Measurements from ENCODE around the gene UBIAD1.

Gene UBIAD1

DNA sequence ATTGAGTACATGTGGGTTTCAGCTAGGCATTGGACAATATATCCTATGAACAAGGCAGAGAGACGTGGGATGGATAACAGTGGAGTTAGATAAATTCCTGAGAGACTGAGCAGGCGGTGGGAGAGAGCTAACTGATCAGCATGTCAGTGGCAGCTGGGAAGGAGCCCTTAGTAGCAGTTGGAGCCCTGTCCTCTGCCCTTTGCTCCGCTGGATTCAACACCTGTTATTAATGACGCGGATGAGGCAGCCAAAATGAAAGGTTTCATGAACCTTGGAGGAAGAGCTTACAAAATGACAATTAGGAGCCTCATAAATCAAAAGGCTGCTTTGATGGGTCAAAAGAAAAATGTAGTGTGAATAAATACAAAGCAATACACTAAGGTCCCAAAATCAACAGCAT, 16.1 kb downstream of the UBIAD1 start:
- Histone ChIP-seq H3K36me3 (ENCODE audit: low read length) (no peaks in the 10 kb centered on the region; the same call in 1 of the 2 replicates), H3K4me3 (ENCODE audit: insufficient read depth, low read length, poor library complexity, severe bottlenecking) (no peak overlapping the region), H3K79me2 (ENCODE audit: insufficient read depth, low read length) (peaks cover 7% of the 10 kb centered on the region; the same call in 1 of the 2 replicates), H3K27ac (ENCODE audit: low read depth, low read length) (no peak overlapping the region), H3K9me3 (ENCODE audit: insufficient read depth, low read length) (no peaks in the 10 kb centered on the region), H3K4me2 (ENCODE audit: low read depth, low read length, poor library complexity, severe bottlenecking) (no peak overlapping the region), H3K27me3 (ENCODE audit: low read length) (no peaks in the 10 kb centered on the region), H3F3A (ENCODE audit: insufficient read depth) (no peaks in the 10 kb centered on the region), H3K9me2 (replicated peaks; ENCODE audit: insufficient read depth, low read length) (no peaks in the 10 kb centered on the region), H2AFZ (ENCODE audit: low read depth, low read length, severe bottlenecking) (no peak overlapping the region), H4K20me1 (ENCODE audit: low read depth, low read length) (no peaks in the 10 kb centered on the region), H3K9ac (ENCODE audit: low read length) (no peak overlapping the region)
- TF ChIP-seq, protein P1, sequence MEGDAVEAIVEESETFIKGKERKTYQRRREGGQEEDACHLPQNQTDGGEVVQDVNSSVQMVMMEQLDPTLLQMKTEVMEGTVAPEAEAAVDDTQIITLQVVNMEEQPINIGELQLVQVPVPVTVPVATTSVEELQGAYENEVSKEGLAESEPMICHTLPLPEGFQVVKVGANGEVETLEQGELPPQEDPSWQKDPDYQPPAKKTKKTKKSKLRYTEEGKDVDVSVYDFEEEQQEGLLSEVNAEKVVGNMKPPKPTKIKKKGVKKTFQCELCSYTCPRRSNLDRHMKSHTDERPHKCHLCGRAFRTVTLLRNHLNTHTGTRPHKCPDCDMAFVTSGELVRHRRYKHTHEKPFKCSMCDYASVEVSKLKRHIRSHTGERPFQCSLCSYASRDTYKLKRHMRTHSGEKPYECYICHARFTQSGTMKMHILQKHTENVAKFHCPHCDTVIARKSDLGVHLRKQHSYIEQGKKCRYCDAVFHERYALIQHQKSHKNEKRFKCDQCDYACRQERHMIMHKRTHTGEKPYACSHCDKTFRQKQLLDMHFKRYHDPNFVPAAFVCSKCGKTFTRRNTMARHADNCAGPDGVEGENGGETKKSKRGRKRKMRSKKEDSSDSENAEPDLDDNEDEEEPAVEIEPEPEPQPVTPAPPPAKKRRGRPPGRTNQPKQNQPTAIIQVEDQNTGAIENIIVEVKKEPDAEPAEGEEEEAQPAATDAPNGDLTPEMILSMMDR (IDR thresholded peaks at IDR 0.05; ENCODE audit: insufficient read depth, low read length, poor library complexity, severe bottlenecking), result no peak
- no peak for TF ChIP-seq EZH2phosphoT487 (conservative IDR thresholded peaks at IDR 0.05; ENCODE audit: low read length)

DNA sequence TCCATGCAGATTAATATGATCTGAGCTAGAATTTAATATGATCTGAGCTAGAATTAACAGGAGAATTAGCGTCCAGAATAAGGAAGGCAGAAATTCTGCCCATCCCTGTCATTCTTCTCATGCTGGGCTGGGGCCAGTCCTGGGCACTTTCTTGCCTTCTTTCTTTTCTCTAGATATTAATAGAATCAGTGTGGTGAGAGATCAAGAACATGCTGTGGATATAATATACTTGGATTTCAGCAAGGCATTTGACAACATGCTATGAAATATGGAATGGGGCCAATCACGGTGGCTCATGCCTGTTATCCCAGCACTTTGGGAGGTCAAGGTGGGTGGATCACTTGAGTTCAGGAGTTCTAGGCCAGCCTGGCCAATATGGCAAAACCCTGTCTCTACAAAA, 18.1 kb downstream of the UBIAD1 start:
- TF ChIP-seq, protein P1 (IDR thresholded peaks at IDR 0.05; ENCODE audit: insufficient read depth, low read length, poor library complexity, severe bottlenecking), result no peak
- no peak for TF ChIP-seq EZH2phosphoT487 (conservative IDR thresholded peaks at IDR 0.05; ENCODE audit: low read length)
- Histone ChIP-seq H3K36me3 (ENCODE audit: low read length) (no peaks in the 10 kb centered on the region; the same call in 1 of the 2 replicates), H3K27ac (ENCODE audit: low read depth, low read length) (no peak overlapping the region)

DNA sequence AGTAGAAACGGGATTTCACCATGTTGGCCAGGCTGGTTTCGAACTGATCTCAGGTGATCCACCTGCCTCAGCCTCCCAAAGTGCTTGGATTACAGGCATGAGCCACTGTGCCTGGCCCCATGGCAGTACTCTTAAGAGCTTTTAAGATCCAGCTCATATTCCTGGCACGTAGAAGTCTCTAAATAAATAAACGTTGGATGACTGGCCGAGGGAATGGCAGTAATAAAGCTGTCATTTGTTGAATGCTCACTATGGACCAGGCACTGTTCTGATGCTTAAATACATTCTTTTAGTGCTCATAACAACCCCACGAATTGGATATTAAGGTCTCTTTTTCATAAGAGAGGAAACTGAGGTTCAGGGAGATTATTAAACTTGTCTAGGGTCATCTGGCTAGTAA, 20.9 kb downstream of the UBIAD1 start:
- Histone ChIP-seq H2AFZ (ENCODE audit: low read depth, low read length, severe bottlenecking) (no peak overlapping the region), H4K20me1 (ENCODE audit: low read depth, low read length) (no peaks in the 10 kb centered on the region), H3K4me3 (ENCODE audit: insufficient read depth, low read length, poor library complexity, severe bottlenecking) (no peak overlapping the region), H3K27me3 (ENCODE audit: low read length) (no peaks in the 10 kb centered on the region), H3K36me3 (ENCODE audit: low read length) (no peaks in the 10 kb centered on the region), H3K9me3 (ENCODE audit: insufficient read depth, low read length) (no peaks in the 10 kb centered on the region), H3K9me2 (replicated peaks; ENCODE audit: insufficient read depth, low read length) (no peaks in the 10 kb centered on the region), H3K9ac (ENCODE audit: low read length) (no peak overlapping the region), H3F3A (ENCODE audit: insufficient read depth) (no peaks in the 10 kb centered on the region), H3K4me2 (ENCODE audit: low read depth, low read length, poor library complexity, severe bottlenecking) (no peak overlapping the region), H3K79me2 (ENCODE audit: insufficient read depth, low read length) (no peaks in the 10 kb centered on the region), H3K27ac (ENCODE audit: low read depth, low read length) (no peak overlapping the region)
- TF ChIP-seq, protein P1 (IDR thresholded peaks at IDR 0.05; ENCODE audit: insufficient read depth, low read length, poor library complexity, severe bottlenecking), result no peak
- no peak for TF ChIP-seq EZH2phosphoT487 (conservative IDR thresholded peaks at IDR 0.05; ENCODE audit: low read length)

More for the DNA sequence above, 18.1 kb downstream of the UBIAD1 start:
- no peaks in the 10 kb centered on the region for H3K9me2 ChIP-seq (replicated peaks; ENCODE audit: insufficient read depth, low read length)
- no peaks in the 10 kb centered on the region for H3F3A ChIP-seq (ENCODE audit: insufficient read depth)
- no peaks in the 10 kb centered on the region for H3K27me3 ChIP-seq (ENCODE audit: low read length)
- H3K4me2 ChIP-seq (ENCODE audit: low read depth, low read length, poor library complexity, severe bottlenecking), result no peak overlapping the region
- H3K4me3 ChIP-seq (ENCODE audit: insufficient read depth, low read length, poor library complexity, severe bottlenecking), result no peak overlapping the region
- no peaks in the 10 kb centered on the region for H3K9me3 ChIP-seq (ENCODE audit: insufficient read depth, low read length)
- H4K20me1 ChIP-seq (ENCODE audit: low read depth, low read length), result no peaks in the 10 kb centered on the region
- no peak overlapping the region for H3K9ac ChIP-seq (ENCODE audit: low read length)
- 0 out of 2 replicates have a peak, but pooled peaks cover 6% of the 10 kb centered on the region for H3K79me2 ChIP-seq (ENCODE audit: insufficient read depth, low read length)
- H2AFZ ChIP-seq (ENCODE audit: low read depth, low read length, severe bottlenecking), result no peak overlapping the region

All from SU-DHL-6 (cell line).